Measurements from ENCODE around the gene NAXD. TPM values are rescaled to one million over a fixed set of nuclear protein-coding genes. Genes with fewer than 3 reads are reported as not detected.

NAXD gene
- total and polyA plus RNA-seq, 10 of the 15 experiments (the other 5 are each of a cell fraction or from before 2014, with no cell fraction given): 1.5 to 36.2 (median 23.8) TPM

DNA sequence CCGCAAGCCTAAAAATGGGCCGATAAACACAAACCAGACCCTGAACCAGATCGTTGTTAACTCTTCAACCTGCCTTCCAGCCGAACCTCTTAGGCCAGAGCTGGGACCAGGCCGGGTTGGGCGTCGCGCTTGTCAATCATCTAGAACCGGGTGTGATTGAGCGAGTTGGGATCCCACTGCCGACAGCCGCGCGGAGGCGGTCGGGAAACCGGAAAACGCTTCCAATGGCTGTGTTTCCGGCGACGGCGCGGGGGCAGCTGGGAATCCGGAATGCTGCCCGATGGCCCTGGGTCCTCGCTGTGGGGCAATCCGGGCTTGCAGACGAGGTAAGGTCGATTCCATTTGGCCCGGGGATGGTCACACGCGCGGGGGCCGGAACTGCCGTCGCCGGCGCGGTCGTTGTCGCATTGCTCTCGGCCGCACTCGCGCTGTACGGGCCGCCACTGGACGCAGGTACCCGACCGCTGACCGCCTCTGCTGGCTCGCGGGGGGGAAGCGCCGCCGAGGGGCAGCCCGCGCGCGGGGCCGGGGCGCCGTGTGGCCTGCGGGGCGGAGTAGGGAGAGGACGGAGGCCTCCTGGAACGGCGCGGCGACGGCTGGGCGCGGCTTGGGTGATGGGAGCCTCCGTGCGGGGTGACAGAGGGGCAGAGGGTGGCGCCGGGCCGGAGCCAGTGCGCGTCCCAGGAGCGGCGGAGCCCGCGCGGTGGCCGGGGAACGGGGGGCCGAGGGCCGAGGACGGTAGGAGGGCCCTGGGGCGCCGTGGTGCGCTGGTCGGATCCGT, at the start of gene NAXD (continued):
- TF ChIP-seq PAX5 (IDR thresholded peaks at IDR 0.05; ENCODE audit: borderline replicate concordance, low read depth, low read length) (0 out of 2 replicates have a peak, but pooled peaks have one; percentile 9), RB1 (IDR thresholded peaks at IDR 0.05; ENCODE audit: borderline replicate concordance) (no peak), GABPA (IDR thresholded peaks at IDR 0.05; ENCODE audit: low read depth) (peak; percentile 91), ZNF217 (IDR thresholded peaks at IDR 0.05) (0 out of 2 replicates have a peak, but pooled peaks have one; percentile 27), NBN (IDR thresholded peaks at IDR 0.05) (0 out of 2 replicates have a peak, but pooled peaks have one; percentile 56), RAD21 (IDR thresholded peaks at IDR 0.05; ENCODE audit: insufficient read depth, low read depth, low read length) (no peak), CBX5 (IDR thresholded peaks at IDR 0.05; ENCODE audit: low read depth) (0 out of 2 replicates have a peak, but pooled peaks have one; percentile 80), EZH2 (IDR thresholded peaks at IDR 0.05; ENCODE audit: borderline replicate concordance, control insufficient read depth, low read depth, low read length) (no peak), SMAD5 (IDR thresholded peaks at IDR 0.05; ENCODE audit: low read depth) (peak; percentile 50; the same call in 1 of the 2 replicates), PAX8 (IDR thresholded peaks at IDR 0.05) (no peak)
- TF ChIP-seq, protein P1, sequence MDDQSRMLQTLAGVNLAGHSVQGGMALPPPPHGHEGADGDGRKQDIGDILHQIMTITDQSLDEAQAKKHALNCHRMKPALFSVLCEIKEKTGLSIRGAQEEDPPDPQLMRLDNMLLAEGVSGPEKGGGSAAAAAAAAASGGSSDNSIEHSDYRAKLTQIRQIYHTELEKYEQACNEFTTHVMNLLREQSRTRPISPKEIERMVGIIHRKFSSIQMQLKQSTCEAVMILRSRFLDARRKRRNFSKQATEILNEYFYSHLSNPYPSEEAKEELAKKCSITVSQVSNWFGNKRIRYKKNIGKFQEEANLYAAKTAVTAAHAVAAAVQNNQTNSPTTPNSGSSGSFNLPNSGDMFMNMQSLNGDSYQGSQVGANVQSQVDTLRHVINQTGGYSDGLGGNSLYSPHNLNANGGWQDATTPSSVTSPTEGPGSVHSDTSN (IDR thresholded peaks at IDR 0.05; ENCODE audit: insufficient replicate concordance, low read depth, low read length): peak; percentile 97
- TF ChIP-seq, protein P2, sequence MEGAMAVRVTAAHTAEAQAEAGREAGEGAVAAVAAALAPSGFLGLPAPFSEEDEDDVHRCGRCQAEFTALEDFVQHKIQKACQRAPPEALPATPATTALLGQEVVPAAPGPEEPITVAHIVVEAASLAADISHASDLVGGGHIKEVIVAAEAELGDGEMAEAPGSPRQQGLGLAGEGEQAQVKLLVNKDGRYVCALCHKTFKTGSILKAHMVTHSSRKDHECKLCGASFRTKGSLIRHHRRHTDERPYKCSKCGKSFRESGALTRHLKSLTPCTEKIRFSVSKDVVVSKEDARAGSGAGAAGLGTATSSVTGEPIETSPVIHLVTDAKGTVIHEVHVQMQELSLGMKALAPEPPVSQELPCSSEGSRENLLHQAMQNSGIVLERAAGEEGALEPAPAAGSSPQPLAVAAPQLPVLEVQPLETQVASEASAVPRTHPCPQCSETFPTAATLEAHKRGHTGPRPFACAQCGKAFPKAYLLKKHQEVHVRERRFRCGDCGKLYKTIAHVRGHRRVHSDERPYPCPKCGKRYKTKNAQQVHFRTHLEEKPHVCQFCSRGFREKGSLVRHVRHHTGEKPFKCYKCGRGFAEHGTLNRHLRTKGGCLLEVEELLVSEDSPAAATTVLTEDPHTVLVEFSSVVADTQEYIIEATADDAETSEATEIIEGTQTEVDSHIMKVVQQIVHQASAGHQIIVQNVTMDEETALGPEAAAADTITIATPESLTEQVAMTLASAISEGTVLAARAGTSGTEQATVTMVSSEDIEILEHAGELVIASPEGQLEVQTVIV (IDR thresholded peaks at IDR 0.05; ENCODE audit: borderline replicate concordance, partially characterized antibody): peak; percentile 42
- TF ChIP-seq, protein P3, sequence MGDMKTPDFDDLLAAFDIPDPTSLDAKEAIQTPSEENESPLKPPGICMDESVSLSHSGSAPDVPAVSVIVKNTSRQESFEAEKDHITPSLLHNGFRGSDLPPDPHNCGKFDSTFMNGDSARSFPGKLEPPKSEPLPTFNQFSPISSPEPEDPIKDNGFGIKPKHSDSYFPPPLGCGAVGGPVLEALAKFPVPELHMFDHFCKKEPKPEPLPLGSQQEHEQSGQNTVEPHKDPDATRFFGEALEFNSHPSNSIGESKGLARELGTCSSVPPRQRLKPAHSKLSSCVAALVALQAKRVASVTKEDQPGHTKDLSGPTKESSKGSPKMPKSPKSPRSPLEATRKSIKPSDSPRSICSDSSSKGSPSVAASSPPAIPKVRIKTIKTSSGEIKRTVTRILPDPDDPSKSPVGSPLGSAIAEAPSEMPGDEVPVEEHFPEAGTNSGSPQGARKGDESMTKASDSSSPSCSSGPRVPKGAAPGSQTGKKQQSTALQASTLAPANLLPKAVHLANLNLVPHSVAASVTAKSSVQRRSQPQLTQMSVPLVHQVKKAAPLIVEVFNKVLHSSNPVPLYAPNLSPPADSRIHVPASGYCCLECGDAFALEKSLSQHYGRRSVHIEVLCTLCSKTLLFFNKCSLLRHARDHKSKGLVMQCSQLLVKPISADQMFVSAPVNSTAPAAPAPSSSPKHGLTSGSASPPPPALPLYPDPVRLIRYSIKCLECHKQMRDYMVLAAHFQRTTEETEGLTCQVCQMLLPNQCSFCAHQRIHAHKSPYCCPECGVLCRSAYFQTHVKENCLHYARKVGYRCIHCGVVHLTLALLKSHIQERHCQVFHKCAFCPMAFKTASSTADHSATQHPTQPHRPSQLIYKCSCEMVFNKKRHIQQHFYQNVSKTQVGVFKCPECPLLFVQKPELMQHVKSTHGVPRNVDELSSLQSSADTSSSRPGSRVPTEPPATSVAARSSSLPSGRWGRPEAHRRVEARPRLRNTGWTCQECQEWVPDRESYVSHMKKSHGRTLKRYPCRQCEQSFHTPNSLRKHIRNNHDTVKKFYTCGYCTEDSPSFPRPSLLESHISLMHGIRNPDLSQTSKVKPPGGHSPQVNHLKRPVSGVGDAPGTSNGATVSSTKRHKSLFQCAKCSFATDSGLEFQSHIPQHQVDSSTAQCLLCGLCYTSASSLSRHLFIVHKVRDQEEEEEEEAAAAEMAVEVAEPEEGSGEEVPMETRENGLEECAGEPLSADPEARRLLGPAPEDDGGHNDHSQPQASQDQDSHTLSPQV (IDR thresholded peaks at IDR 0.05): no peak; the same call in 1 of the 2 replicates
- TF ChIP-seq, protein P4, sequence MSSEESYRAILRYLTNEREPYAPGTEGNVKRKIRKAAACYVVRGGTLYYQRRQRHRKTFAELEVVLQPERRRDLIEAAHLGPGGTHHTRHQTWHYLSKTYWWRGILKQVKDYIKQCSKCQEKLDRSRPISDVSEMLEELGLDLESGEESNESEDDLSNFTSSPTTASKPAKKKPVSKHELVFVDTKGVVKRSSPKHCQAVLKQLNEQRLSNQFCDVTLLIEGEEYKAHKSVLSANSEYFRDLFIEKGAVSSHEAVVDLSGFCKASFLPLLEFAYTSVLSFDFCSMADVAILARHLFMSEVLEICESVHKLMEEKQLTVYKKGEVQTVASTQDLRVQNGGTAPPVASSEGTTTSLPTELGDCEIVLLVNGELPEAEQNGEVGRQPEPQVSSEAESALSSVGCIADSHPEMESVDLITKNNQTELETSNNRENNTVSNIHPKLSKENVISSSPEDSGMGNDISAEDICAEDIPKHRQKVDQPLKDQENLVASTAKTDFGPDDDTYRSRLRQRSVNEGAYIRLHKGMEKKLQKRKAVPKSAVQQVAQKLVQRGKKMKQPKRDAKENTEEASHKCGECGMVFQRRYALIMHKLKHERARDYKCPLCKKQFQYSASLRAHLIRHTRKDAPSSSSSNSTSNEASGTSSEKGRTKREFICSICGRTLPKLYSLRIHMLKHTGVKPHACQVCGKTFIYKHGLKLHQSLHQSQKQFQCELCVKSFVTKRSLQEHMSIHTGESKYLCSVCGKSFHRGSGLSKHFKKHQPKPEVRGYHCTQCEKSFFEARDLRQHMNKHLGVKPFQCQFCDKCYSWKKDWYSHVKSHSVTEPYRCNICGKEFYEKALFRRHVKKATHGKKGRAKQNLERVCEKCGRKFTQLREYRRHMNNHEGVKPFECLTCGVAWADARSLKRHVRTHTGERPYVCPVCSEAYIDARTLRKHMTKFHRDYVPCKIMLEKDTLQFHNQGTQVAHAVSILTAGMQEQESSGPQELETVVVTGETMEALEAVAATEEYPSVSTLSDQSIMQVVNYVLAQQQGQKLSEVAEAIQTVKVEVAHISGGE (CRISPR knock-in tag; IDR thresholded peaks at IDR 0.05): no peak; the same call in 1 of the 2 replicates
- TF ChIP-seq, protein P5, sequence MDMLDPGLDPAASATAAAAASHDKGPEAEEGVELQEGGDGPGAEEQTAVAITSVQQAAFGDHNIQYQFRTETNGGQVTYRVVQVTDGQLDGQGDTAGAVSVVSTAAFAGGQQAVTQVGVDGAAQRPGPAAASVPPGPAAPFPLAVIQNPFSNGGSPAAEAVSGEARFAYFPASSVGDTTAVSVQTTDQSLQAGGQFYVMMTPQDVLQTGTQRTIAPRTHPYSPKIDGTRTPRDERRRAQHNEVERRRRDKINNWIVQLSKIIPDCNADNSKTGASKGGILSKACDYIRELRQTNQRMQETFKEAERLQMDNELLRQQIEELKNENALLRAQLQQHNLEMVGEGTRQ (IDR thresholded peaks at IDR 0.05; ENCODE audit: borderline replicate concordance, low read depth, low read length): no peak
